Suppressor macrophage (primary cell): ENCODE data around the gene OMA1.

ENCODE experiments used
- DNase-seq, 4 experiments: peaks; one replicate each; pipeline ENCODE4 v3.0.0-alpha.2; 2020 to 2022

The OMA1 gene

GRCh38 chr1:58457023-58457635 is 89.4 kb downstream of the OMA1 start:
- DNase-seq, result no peak

- no peak for DNase-seq
Measured at GRCh38 chr1:58456470-58456869, 90.1 kb downstream of the OMA1 start.

DNA sequence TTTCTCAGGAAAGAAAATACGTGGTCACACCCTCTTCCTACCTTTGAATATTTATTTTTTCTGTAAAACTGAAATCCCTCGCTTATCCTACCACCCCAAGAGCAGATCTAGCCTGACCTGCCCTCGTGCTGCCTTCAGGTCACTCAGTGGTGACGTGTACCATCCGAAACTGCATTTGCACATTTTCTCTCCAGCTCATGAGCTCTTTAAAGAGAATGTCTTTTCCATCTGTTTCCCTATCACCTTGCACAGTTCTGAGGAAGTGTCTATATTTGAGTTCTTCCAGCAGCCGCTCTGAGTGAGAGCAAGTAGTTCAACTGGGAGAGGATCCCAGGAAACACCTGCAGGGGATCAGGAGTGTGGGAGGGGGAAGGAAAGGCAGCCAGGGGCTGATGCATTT is 91.7 kb downstream of the OMA1 start:
- no peak for DNase-seq

DNA sequence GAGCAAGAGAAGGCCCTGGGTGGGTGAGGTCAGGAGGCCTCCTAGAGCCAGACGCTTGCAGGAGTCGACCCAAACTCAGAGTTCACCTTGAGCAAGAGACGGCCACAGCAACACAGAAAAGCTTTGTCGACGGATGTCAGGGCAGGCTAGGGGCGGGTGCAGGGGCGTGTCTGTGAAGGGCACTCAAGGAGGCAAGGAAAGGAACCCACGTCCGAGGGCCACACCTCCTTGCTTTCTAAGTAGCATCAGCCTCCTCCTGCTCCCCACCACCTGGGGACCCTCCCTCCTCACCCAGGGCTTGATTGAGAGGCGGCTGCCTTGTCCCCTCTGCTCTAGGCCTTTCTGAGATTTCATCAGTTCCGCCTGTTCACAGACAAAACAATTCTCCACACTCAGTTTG is 92.1 kb downstream of the OMA1 start:
- DNase-seq, result no peak

DNA sequence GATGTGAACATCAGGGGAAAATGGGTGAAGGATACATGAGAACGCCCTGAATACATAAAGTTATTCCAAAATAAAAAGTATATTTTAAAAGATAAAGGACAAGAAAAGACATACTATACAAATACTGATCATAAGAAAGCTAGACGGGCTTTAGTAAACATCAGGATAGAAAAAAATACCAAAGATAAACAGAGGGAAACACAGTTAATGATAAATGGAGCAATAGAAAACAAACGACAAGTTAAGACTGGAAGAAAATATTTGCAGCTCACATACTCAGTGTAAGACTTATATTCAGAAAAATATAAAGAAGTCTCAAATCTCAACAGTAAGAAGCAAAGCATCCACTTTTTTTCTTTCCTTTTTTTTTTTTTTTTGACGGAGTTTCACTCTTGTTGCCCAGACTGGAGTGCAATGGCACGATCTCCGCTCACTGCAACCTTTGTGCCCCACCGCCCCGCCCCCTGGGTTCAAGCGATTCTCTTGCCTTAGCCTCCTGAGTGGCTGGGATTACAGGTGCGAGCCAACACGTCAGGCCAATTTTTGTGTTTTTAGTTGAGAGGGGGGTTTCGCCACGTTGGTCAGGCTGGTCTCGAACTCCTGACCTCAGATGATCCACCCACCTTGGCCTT is 94.8 kb downstream of the OMA1 start:
- no peak for DNase-seq

DNA sequence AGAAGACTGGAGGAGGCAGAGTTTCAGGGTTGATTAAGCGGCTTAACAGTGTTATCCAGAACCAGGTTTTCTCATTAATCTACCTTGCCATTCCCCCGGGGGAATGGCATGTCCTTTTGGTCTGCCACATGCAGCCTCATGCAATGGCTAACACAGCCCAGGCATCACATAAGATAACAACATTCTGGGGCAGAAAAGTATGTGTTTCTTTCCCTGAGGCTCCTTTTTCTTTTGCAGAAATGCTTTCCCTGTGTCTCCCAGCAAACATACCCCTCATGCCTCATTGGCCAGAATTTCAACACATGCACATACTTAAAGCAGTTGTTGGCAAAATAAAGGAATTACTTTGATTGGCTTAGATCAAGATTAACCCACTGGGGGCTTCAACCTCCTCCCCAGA is 98.6 kb downstream of the OMA1 start:
- no peak for DNase-seq

- no peak for DNase-seq
Measured at GRCh38 chr1:58447042-58447441, 99.5 kb downstream of the OMA1 start.

GRCh38 chr1:58446368-58446767 is 100.2 kb downstream of the OMA1 start:
- no peak for DNase-seq

DNA sequence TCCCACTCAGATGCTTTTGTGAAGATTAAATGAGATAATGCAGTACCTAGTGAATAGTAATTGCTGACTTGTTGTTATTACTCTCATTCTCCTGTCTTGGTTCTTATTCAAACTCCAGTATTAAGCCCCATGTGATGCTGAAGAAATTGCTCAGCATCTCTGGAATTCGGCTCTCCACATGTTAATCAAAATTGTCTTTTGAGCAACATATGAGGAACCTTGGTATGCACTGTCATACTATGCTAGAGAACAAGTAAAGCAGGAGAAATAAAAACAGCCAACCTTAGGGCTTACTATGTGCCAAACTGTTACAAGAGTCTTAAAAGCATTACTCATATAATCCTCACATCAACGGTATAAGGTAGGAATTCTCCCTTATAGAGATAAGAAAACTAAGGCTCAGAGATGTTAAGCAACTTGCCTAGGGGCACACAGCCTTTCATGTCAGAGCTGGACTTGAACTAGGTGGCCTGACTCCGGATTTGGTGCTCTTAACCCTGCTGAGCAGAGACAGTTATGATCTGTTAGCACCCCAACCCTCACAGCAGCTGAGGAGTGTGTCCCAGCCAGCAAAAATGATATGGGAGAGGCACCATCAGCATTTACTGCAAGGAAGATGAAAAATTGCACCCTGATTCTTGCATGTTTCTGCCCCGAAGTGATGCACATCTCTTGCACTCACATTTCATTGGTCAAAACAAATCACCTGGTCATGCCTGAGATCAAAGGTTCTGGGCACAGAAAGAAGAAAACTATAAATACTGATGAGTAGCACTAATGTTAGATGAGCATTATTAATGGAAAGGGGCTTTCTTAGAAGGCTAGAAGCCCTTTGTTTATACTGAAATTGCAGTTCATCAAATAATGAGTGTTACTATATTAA is 102.3 kb downstream of the OMA1 start:
- DNase-seq, result no peak

- DNase-seq, result no peak
Measured at GRCh38 chr1:58442114-58442513, 104.4 kb downstream of the OMA1 start.

DNA sequence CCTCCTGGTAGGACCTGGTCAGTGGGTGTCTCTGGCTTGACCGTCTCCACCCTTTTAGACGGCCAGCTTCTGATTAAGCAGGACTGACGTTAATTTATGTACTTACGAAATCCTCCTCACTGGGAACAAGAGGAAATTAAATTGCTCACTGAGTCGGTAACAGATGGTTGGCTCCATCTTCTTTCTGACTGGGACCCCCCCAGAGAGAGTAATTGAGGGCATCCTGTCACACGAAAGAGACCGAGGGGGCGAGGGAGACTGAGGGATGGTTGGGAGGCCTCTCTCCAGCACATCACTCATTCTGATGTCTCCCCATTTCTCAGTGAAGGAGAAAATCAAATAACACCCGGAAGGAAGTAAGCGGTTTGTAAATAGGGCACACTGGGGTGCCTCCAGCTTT is 104.8 kb downstream of the OMA1 start:
- no peak for DNase-seq

GRCh38 chr1:58440696-58441095 is 105.8 kb downstream of the OMA1 start:
- no peak for DNase-seq

DNA sequence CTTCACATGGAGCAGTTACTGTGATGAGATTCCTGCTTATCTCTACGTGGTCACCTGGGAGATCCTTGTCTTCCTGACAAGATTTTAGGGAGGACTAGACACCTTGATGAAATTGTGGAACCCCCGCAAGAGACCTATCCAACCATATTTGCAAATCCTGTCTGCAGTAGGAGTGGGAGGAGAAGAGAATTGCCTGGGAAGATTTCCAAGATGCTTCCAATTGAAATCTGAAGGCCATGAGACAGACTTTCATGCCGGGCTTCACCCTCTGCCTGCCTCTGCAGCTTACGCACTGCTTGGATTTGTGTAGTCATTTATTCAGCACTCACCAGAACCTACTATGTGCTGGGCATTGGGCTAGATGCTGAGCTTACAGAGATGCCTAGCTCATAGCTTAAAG is 106.6 kb downstream of the OMA1 start:
- no peak for DNase-seq

GRCh38 chr1:58438468-58438867 is 108.1 kb downstream of the OMA1 start:
- DNase-seq, result no peak

- DNase-seq, result no peak
Measured at GRCh38 chr1:58437623-58438022, 108.9 kb downstream of the OMA1 start.

GRCh38 chr1:58436615-58437297 is 109.8 kb downstream of the OMA1 start:
- DNase-seq, result peak; percentile 37 to 74 (median 51)

DNA sequence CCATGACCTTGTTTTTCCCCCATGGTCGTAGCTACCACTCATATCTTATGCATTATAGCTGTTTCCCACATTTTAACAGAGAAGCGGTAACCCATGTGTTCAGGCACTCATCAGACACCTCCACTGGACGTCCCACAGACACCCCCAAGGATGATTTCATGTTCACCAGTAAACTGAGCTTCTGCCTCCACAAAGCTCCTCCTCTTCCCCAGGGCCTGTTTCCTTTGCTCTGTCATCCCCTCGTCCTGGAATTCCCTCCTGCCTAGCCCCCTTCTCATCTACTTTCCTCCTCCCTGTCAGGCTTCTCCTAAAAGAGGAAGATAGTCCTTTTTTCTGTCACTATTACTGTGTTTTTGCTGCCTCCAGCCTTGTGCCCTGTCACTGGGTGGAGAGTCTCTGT is 111.2 kb downstream of the OMA1 start:
- peak; percentile 11 to 54 (median 52) for DNase-seq

- peak; percentile 51 to 76 (median 64) for DNase-seq
Measured at GRCh38 chr1:58434607-58435006, 111.9 kb downstream of the OMA1 start.

DNA sequence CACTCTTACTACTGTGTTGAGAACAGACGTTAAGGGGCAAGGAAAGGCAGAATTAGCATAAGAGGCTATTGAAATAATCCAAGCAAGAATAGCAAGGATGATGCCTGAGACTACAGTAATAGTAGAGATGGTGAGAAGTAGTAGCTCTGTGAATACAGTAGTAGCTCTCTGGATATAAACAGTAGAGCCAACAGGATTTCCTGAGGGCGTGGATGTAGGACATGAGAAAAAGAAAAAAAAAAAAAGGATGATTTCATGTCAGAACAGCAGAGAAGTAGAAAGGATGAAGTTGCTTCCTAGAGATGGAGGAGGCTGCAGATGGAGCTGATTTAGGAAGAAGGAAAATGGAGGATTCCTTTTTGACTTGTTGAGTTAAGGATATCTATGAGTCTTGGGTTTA is 112.3 kb downstream of the OMA1 start:
- no peak for DNase-seq

GRCh38 chr1:58432851-58433668 is 113.5 kb downstream of the OMA1 start:
- peak; percentile 34 to 77 (median 58) for DNase-seq

DNA sequence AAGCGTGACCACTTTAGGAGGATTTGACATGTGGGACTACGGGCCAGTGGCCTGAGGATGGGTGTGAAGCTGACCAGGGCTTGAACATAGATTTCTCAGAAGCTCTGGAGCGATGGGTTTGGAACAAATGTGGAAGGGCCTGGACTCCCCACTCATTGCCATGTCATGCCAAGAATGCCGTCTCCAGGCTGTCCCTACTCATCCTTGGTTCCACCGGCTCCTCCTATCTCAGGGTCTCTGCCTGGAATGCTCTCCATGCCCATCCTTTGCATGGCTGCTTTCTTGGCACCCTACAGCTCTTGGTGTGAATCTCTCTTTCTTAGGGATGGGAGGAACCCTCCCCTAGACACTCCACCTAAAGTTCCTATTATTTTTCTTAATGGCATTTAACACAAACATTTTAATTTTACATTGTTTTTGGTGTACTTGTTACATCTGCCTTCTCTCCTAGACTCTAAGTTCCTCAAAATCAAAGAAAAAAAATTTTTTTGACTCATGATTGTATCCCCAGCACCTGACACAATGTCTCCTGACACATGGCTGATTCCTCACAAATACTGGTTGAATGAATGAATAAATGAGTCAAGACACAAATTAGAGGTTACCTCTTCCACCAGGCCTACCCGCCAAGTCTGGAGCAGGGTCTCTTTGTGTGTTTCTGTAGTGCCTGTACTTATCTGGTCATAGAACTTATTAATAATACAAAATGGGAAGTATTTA is 114.5 kb downstream of the OMA1 start:
- peak; percentile 29 to 68 (median 48) for DNase-seq
